K562 (cell line): ENCODE results near the gene CD320.
"Not testable (repeated sequence)": the region's sequence is repeated elsewhere in the genome, so short reads cannot be mapped to it uniquely, and the experiment has no call there.

ENCODE experiments used
- EZH2 ChIP-seq: IDR thresholded peaks from 2 replicates; pipeline ENCODE4 v1.6.1; 2012; ENCODE audit warnings: low read depth, mild to moderate bottlenecking, inconsistent platforms, low read length, borderline replicate concordance
- MAFG ChIP-seq: fragments of 450-650 bp; conservative IDR thresholded peaks from 2 replicates; pipeline ENCODE4 v1.6.1; 2016; ENCODE audit warnings: missing genetic modification characterization, missing compliant biosample characterization
- MAFK ChIP-seq: IDR thresholded peaks from 2 replicates; pipeline ENCODE4 v1.6.1; 2011; ENCODE audit warnings: low read length, improper control_type of control experiment
- PTTG1 ChIP-seq: fragments of 450-650 bp; IDR thresholded peaks from 2 replicates; pipeline ENCODE4 v1.6.1; 2016; ENCODE audit warnings: low read depth, mild to moderate bottlenecking, missing genetic modification characterization, missing compliant biosample characterization
- RFX5 ChIP-seq: IDR thresholded peaks from 2 replicates; pipeline ENCODE4 v1.6.1; 2011; ENCODE audit warnings: low read depth, mild to moderate bottlenecking, improper control_type of control experiment, low read length
- RNF2 ChIP-seq: sonication (generic); IDR thresholded peaks from 2 replicates; pipeline ENCODE4 v1.6.1; 2016
- SIX5 ChIP-seq, 2 experiments: IDR thresholded peaks; 2 replicates each; pipeline ENCODE4 v1.6.1; 2011; ENCODE audit warnings: low read length in 2 of 2, borderline replicate concordance in 1 of 2, low read depth in 1 of 2, mild to moderate bottlenecking in 1 of 2, moderate library complexity in 1 of 2; ENCODE audit not compliant: insufficient read depth in 1 of 2
- ZNF583 ChIP-seq: fragments of 250-450 bp; sonication (Bioruptor Pico); IDR thresholded peaks from 2 replicates; pipeline ENCODE4 v1.4.0; 2020
- TF ChIP-seq, protein P1 (sequence below), 3 experiments: IDR thresholded peaks in 2 of 3; conservative IDR thresholded peaks in 1 of 3; 2 replicates each; pipeline ENCODE4 v1.5.1; 2011 to 2012; ENCODE audit warnings: low read length in 3 of 3, mild to moderate bottlenecking in 3 of 3, control low read depth in 2 of 3, improper control_type of control experiment in 1 of 3, inconsistent platforms in 1 of 3, low read depth in 1 of 3, mixed read lengths in 1 of 3, moderate library complexity in 1 of 3; ENCODE audit not compliant: insufficient read depth in 2 of 3
- TF ChIP-seq, protein P2 (sequence below): fragments of 250-450 bp; sonication (Bioruptor Pico); IDR thresholded peaks from 2 replicates; pipeline ENCODE4 v1.5.0; 2021; ENCODE audit warnings: mild to moderate bottlenecking, borderline replicate concordance
- TF ChIP-seq, protein P3 (sequence below): sonication (generic); formaldehyde crosslinking; IDR thresholded peaks from 2 replicates; pipeline ENCODE4 v1.8.1; 2023; ENCODE audit warnings: mild to moderate bottlenecking, missing genetic modification reagents
- TF ChIP-seq, protein P4 (sequence below), 2 experiments: IDR thresholded peaks; 2 replicates each; pipeline ENCODE4 v1.6.1; 2012; ENCODE audit warnings: improper control_type of control experiment in 2 of 2, low read depth in 2 of 2, low read length in 2 of 2, borderline replicate concordance in 1 of 2
- TF ChIP-seq, protein P5 (sequence below), 2 experiments: fragments of 450-650 bp; formaldehyde crosslinking in 1 of 2; IDR thresholded peaks; 2 replicates each; pipeline versions ENCODE4 v1.4.0 to v1.6.1; 2014 to 2020; ENCODE audit warnings: mild to moderate bottlenecking in 2 of 2, borderline replicate concordance in 1 of 2, low read depth in 1 of 2
- TF ChIP-seq, protein P6 (sequence below), 2 experiments: fragments of 450-650 bp in 1 of 2; sonication (generic) in 1 of 2; formaldehyde crosslinking; conservative IDR thresholded peaks; 2 replicates each; pipeline versions ENCODE4 v1.4.0 to v1.8.1; 2020 to 2022; ENCODE audit warnings: mild to moderate bottlenecking in 1 of 2, missing genetic modification reagents in 1 of 2

DNA sequence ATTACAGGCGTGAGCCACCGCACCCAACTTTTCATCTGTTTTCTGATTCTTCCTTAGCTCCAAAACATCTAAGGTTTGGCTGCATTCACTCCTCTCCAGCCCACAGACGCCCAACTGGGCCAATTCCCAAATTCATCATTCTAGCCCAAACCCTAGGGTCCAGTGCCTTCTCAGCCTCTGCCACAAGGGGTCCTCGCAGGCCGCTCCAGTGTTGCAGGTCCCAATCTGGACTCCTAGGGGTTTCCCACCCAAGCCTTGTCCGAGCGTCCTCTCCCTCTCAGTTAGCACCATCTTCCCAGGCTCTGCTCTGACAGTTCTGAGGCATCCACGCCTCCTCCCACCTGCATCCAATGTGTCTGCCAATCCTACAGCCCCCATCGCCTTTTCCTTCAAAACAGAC is 16.8 kb downstream of the CD320 start:
- TF ChIP-seq EZH2; MAFG (tag); RNF2; RFX5; MAFK; SIX5 (IDR thresholded peaks at IDR 0.05; ENCODE audit: borderline replicate concordance in 1 of 2, insufficient read depth in 1 of 2, low read depth in 1 of 2, low read length in 2 of 2); PTTG1; ZNF583: not testable (repeated sequence)
- TF ChIP-seq, protein P1, sequence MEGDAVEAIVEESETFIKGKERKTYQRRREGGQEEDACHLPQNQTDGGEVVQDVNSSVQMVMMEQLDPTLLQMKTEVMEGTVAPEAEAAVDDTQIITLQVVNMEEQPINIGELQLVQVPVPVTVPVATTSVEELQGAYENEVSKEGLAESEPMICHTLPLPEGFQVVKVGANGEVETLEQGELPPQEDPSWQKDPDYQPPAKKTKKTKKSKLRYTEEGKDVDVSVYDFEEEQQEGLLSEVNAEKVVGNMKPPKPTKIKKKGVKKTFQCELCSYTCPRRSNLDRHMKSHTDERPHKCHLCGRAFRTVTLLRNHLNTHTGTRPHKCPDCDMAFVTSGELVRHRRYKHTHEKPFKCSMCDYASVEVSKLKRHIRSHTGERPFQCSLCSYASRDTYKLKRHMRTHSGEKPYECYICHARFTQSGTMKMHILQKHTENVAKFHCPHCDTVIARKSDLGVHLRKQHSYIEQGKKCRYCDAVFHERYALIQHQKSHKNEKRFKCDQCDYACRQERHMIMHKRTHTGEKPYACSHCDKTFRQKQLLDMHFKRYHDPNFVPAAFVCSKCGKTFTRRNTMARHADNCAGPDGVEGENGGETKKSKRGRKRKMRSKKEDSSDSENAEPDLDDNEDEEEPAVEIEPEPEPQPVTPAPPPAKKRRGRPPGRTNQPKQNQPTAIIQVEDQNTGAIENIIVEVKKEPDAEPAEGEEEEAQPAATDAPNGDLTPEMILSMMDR (IDR thresholded peaks at IDR 0.05 in 2 of 3, conservative IDR thresholded peaks at IDR 0.05 in 1 of 3; ENCODE audit: insufficient read depth in 2 of 3, low read depth in 1 of 3, low read length in 3 of 3) = not testable (repeated sequence)
- TF ChIP-seq, protein P2, sequence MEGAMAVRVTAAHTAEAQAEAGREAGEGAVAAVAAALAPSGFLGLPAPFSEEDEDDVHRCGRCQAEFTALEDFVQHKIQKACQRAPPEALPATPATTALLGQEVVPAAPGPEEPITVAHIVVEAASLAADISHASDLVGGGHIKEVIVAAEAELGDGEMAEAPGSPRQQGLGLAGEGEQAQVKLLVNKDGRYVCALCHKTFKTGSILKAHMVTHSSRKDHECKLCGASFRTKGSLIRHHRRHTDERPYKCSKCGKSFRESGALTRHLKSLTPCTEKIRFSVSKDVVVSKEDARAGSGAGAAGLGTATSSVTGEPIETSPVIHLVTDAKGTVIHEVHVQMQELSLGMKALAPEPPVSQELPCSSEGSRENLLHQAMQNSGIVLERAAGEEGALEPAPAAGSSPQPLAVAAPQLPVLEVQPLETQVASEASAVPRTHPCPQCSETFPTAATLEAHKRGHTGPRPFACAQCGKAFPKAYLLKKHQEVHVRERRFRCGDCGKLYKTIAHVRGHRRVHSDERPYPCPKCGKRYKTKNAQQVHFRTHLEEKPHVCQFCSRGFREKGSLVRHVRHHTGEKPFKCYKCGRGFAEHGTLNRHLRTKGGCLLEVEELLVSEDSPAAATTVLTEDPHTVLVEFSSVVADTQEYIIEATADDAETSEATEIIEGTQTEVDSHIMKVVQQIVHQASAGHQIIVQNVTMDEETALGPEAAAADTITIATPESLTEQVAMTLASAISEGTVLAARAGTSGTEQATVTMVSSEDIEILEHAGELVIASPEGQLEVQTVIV (CRISPR knock-in tag) = not testable (repeated sequence)
- TF ChIP-seq, protein P3, sequence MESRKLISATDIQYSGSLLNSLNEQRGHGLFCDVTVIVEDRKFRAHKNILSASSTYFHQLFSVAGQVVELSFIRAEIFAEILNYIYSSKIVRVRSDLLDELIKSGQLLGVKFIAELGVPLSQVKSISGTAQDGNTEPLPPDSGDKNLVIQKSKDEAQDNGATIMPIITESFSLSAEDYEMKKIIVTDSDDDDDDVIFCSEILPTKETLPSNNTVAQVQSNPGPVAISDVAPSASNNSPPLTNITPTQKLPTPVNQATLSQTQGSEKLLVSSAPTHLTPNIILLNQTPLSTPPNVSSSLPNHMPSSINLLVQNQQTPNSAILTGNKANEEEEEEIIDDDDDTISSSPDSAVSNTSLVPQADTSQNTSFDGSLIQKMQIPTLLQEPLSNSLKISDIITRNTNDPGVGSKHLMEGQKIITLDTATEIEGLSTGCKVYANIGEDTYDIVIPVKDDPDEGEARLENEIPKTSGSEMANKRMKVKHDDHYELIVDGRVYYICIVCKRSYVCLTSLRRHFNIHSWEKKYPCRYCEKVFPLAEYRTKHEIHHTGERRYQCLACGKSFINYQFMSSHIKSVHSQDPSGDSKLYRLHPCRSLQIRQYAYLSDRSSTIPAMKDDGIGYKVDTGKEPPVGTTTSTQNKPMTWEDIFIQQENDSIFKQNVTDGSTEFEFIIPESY (CRISPR knock-in tag) = not testable (repeated sequence)
- TF ChIP-seq, protein P4, sequence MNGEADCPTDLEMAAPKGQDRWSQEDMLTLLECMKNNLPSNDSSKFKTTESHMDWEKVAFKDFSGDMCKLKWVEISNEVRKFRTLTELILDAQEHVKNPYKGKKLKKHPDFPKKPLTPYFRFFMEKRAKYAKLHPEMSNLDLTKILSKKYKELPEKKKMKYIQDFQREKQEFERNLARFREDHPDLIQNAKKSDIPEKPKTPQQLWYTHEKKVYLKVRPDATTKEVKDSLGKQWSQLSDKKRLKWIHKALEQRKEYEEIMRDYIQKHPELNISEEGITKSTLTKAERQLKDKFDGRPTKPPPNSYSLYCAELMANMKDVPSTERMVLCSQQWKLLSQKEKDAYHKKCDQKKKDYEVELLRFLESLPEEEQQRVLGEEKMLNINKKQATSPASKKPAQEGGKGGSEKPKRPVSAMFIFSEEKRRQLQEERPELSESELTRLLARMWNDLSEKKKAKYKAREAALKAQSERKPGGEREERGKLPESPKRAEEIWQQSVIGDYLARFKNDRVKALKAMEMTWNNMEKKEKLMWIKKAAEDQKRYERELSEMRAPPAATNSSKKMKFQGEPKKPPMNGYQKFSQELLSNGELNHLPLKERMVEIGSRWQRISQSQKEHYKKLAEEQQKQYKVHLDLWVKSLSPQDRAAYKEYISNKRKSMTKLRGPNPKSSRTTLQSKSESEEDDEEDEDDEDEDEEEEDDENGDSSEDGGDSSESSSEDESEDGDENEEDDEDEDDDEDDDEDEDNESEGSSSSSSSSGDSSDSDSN (IDR thresholded peaks at IDR 0.05; ENCODE audit: borderline replicate concordance in 1 of 2, low read depth in 2 of 2, low read length in 2 of 2) = not testable (repeated sequence)
- TF ChIP-seq, protein P5, sequence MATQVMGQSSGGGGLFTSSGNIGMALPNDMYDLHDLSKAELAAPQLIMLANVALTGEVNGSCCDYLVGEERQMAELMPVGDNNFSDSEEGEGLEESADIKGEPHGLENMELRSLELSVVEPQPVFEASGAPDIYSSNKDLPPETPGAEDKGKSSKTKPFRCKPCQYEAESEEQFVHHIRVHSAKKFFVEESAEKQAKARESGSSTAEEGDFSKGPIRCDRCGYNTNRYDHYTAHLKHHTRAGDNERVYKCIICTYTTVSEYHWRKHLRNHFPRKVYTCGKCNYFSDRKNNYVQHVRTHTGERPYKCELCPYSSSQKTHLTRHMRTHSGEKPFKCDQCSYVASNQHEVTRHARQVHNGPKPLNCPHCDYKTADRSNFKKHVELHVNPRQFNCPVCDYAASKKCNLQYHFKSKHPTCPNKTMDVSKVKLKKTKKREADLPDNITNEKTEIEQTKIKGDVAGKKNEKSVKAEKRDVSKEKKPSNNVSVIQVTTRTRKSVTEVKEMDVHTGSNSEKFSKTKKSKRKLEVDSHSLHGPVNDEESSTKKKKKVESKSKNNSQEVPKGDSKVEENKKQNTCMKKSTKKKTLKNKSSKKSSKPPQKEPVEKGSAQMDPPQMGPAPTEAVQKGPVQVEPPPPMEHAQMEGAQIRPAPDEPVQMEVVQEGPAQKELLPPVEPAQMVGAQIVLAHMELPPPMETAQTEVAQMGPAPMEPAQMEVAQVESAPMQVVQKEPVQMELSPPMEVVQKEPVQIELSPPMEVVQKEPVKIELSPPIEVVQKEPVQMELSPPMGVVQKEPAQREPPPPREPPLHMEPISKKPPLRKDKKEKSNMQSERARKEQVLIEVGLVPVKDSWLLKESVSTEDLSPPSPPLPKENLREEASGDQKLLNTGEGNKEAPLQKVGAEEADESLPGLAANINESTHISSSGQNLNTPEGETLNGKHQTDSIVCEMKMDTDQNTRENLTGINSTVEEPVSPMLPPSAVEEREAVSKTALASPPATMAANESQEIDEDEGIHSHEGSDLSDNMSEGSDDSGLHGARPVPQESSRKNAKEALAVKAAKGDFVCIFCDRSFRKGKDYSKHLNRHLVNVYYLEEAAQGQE (IDR thresholded peaks at IDR 0.05; ENCODE audit: borderline replicate concordance) = not testable (repeated sequence)
- TF ChIP-seq, protein P5 (CRISPR knock-in tag; IDR thresholded peaks at IDR 0.05; ENCODE audit: low read depth) = not testable (repeated sequence)
- TF ChIP-seq, protein P6, sequence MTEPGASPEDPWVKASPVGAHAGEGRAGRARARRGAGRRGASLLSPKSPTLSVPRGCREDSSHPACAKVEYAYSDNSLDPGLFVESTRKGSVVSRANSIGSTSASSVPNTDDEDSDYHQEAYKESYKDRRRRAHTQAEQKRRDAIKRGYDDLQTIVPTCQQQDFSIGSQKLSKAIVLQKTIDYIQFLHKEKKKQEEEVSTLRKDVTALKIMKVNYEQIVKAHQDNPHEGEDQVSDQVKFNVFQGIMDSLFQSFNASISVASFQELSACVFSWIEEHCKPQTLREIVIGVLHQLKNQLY (CRISPR knock-in tag; conservative IDR thresholded peaks at IDR 0.05) = not testable (repeated sequence)
